GM13976 (cell line): ENCODE measurements around the gene ASTN1.

Experiments used
- DNase-seq: peaks from one replicate; pipeline ENCODE4 v3.0.0; 2012; ENCODE audit warnings: low spot score
- in situ Hi-C: fragments of 300-500 bp; cut with MboI; formaldehyde crosslinking; loops from one replicate; pipeline ENCODE4 v1.12.0; 2022; ENCODE audit warnings: low sequenced_read_pairs, mixed read lengths, inconsistent platforms; ENCODE audit not compliant: unreplicated experiment
- TF ChIP-seq, protein P1 (sequence below): IDR thresholded peaks from 2 replicates; pipeline ENCODE4 v1.5.1; 2012; ENCODE audit warnings: borderline replicate concordance, mild to moderate bottlenecking; ENCODE audit not compliant: insufficient read depth; ENCODE audit errors: extremely low read depth, missing control alignments, control extremely low read depth

The ASTN1 gene

GRCh38 chr1:176976771-176977170, 187.7 kb downstream of the ASTN1 start:
- TF ChIP-seq, protein P1, sequence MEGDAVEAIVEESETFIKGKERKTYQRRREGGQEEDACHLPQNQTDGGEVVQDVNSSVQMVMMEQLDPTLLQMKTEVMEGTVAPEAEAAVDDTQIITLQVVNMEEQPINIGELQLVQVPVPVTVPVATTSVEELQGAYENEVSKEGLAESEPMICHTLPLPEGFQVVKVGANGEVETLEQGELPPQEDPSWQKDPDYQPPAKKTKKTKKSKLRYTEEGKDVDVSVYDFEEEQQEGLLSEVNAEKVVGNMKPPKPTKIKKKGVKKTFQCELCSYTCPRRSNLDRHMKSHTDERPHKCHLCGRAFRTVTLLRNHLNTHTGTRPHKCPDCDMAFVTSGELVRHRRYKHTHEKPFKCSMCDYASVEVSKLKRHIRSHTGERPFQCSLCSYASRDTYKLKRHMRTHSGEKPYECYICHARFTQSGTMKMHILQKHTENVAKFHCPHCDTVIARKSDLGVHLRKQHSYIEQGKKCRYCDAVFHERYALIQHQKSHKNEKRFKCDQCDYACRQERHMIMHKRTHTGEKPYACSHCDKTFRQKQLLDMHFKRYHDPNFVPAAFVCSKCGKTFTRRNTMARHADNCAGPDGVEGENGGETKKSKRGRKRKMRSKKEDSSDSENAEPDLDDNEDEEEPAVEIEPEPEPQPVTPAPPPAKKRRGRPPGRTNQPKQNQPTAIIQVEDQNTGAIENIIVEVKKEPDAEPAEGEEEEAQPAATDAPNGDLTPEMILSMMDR = no peak
- in situ Hi-C loops = no loop called here
- no peak for DNase-seq

DNA sequence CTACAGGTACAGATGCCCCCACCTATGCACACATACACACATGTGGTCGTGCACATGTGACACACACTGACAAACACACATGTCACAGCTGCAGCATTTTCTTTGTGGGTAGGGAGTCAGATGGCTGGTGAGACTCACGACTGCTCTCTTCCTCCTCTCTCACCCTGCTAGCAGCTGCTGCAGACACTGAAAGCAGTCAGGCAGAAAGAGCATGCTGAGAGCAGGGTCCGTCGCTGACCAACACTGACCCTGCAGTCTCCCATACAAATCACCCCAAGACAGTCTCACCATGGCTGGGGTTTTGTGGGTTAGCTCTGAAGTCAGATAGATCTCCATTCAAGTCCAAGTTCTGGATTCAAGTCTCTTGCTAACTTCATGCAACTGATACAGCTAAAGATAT, 188.3 kb downstream of the ASTN1 start:
- in situ Hi-C loops = no loop called here
- DNase-seq = no peak
- TF ChIP-seq, protein P1 = no peak

- no peak for DNase-seq
- in situ Hi-C loops = no loop called here
Measured at GRCh38 chr1:176964687-176965086, 199.8 kb downstream of the ASTN1 start.

DNA sequence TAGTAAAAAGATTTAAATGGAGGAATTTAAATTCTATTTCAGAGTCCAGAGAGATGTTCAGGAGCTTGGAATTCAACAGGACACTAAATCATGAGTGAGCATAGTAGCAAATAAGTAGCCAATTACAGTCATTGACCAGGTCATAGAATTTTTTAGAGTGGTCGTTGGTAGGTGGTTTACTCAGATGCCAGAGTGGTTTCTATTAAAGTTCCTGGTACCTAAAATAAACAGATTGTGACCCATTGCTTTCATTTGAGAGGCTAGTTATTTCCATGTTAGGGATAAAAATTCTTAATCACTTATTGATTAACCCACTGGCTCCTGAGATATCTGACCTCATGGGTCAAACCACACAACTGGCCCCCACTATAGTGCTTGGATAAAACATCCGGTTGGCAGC, 201.3 kb downstream of the ASTN1 start:
- TF ChIP-seq, protein P1 = no peak
- in situ Hi-C loops = no loop called here
- no peak for DNase-seq

More at GRCh38 chr1:176964687-176965086, 199.8 kb downstream of the ASTN1 start:
- TF ChIP-seq, protein P1 = no peak

DNA sequence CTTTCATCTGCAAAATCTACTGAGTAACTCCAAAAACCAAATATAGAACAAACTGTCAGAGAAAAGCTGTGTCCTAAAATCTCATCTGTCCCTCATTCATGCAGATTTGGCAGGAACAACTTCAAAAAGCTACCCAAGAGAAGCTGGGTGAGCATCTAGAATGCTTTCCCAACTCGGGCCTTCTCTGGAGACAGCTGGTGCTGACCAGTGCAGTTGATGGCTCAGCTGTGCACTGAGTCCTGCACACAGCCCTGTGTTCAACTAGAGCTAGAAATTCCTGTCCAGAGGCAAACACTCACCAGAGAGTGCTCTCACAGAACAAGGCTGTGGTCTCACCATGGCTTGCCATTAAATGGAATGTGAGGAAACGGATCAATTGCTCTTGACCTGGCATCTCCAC, 202.8 kb downstream of the ASTN1 start:
- no peak for DNase-seq
- TF ChIP-seq, protein P1 = no peak
- in situ Hi-C loops = no loop called here

DNA sequence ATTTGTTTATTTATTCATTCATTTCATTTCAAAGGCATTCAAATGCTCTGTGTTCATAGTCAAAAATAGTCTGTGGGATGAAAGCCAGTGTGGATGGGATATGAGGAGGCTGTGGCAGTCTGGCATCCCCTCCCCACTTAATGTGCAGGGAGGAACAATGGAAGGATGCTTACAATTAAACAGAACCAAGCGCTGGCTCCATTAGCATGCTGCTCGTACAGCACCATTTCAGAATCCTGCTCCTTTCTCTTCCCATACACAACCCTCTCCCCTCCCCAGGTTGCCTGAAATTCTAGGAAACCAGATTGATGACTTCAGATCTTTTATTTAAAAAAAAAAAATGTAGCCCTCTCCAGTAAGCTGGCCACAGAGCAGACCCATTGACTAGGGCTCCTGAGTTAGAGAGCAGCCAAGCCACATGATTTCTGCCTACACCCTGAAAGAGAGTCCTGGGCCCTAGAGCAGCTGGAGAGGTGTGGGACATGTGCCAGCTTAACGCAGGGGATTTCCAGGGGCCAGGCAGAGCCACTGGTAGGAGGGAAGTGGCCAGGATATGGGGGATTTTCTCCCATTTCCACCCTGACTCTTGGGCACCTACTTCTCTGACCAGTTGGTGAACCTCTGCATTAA, 205.2 kb downstream of the ASTN1 start:
- TF ChIP-seq, protein P1 = no peak
- DNase-seq = no peak
- in situ Hi-C loops = no loop called here

GRCh38 chr1:176957603-176958002, 206.9 kb downstream of the ASTN1 start:
- in situ Hi-C loops = no loop called here
- DNase-seq = no peak
- TF ChIP-seq, protein P1 = no peak
